Heart right ventricle (tissue), 16 donors: ENCODE data around the gene MAN1A1. TPM values are rescaled to one million over a fixed set of nuclear protein-coding genes. Genes with fewer than 3 reads are reported as not detected.
A peak's percentile ranks its signal among the peaks of the same experiment; 100 is the strongest.

Experiments used
- ATAC-seq, 8 donors: fragments of 200-7000 bp; cut with Tn5 transposase; one replicate each; pipeline ENCODE4 v1.9.1; 2020; ENCODE audit warnings: mild to moderate bottlenecking in 8 of 8, moderate library complexity in 8 of 8, moderate number of reproducible peaks in 1 of 8
- DNase-seq, 2 donors: peaks; one replicate each; pipeline ENCODE4 v3.0.0-alpha.2; 2020
- H3K27ac ChIP-seq, 10 donors: fragments of 200-600 bp; sonication (generic) in 2 of 10; one replicate each; pipeline versions ENCODE4 v1.5.0 to v1.8.0; 2020 to 2022; ENCODE audit warnings: mild to moderate bottlenecking in 3 of 10
- H3K27me3 ChIP-seq, 7 donors: fragments of 200-600 bp; one replicate each; pipeline ENCODE4 v1.8.0; 2021 to 2022; ENCODE audit warnings: mild to moderate bottlenecking in 2 of 7
- H3K36me3 ChIP-seq, 9 donors: fragments of 200-600 bp; sonication (generic) in 1 of 9; one replicate each; pipeline versions ENCODE4 v1.5.0 to v1.8.0; 2020 to 2022; ENCODE audit warnings: mild to moderate bottlenecking in 2 of 9
- H3K4me1 ChIP-seq, 9 donors: fragments of 200-600 bp; sonication (generic) in 1 of 9; one replicate each; pipeline versions ENCODE4 v1.5.0 to v1.8.0; 2020 to 2022; ENCODE audit warnings: mild to moderate bottlenecking in 4 of 9
- H3K4me3 ChIP-seq, 10 donors: fragments of 200-600 bp; sonication (generic) in 2 of 10; one replicate each; pipeline versions ENCODE4 v1.5.0 to v1.8.0; 2020 to 2022; ENCODE audit warnings: mild to moderate bottlenecking in 7 of 10, moderate library complexity in 2 of 10
- H3K9me3 ChIP-seq, 11 donors: fragments of 200-600 bp in 10 of 11; sonication (generic) in 2 of 11; one replicate each; pipeline versions ENCODE4 v1.5.0 to v1.8.0; 2013 to 2022; ENCODE audit warnings: mild to moderate bottlenecking in 2 of 11, control low read depth in 1 of 11, moderate library complexity in 1 of 11
- CTCF ChIP-seq, 9 donors: fragments of 200-600 bp; sonication (generic) in 2 of 9; IDR thresholded peaks; one replicate each; pipeline versions ENCODE4 v1.5.0 to v1.8.0; 2021 to 2022; ENCODE audit warnings: antibody characterized with exemption in 9 of 9, mild to moderate bottlenecking in 5 of 9, moderate library complexity in 1 of 9
- WGBS, 2 donors: extraction: QIAGEN DNeasy Blood & Tissue Kit; methylation state at CpG; one replicate each; pipeline ENCODE4 v1.1.7; 2013; ENCODE audit warnings: inconsistent platforms in 1 of 2; 5-methylcytosine and 5-hydroxymethylcytosine counted together
- intact Hi-C, 10 donors: fragments of 100-400 bp; cut with DNase I; formaldehyde crosslinking; loops; one replicate each; pipeline versions ENCODE4 v1.11.1 to v1.14.2; 2022
- polyA plus RNA-seq, 2 donors: library from polyadenylated mRNA; stranded (reverse); fragments of 200-250 nt; gene quantifications; one replicate each; pipeline ENCODE4 v1.2.3, GENCODE V29; 2013
- total RNA-seq, 10 donors: library from RNA; stranded (reverse); fragmentation: NEBNext Ultra II Directional in 3 of 10; extraction: Animal tissue kit (Norgen Biotek cat#: 25700) in 3 of 10; gene quantifications; one replicate each; pipeline versions ENCODE4 v1.2.1 to v1.2.4, GENCODE V29; 2021 to 2023
- donor health status: Arrhythmogenic right ventricular cardiomyopathy.
- donor health status: ischemic (EF 13 %, LVEDD 7.1; RV severe dilation, severe dysfunction).
- donor health status: healthy with polysubstance abuse.
- donor health status: DM: no; HTN: yes; CAD: no.
- donor health status: DM: no; HTN: no; CAD: no.
- donor health status: ischemic (EF 25% LVEDD 6.9; RV normal size, moderate dysfunction).
- donor health status: ischemic (EF 25% LVEDD 5.7; RV mildly dilated, moderate dysfunction).
- donor health status: healthy.
- donor health status: DM: yes; HTN: yes; CAD: no.
- donor health status: Ischemic cardiomyopathy.
- donor health status: ischemic (EF 35%, LVEDD 5.7; RV mildly dilated, moderate dysfunction).
- donor health status: nonischemic (EF 11% LVEDD 7.7; RV severe dilation, severe dysfunction).
- donor health status: DM: yes; HTN: yes; CAD: no.
- donor health status: PGD.
- donor health status: ischemic (EF 29% LVEDD 5.4; RV normal size, mild dysfunction).
- donor health status: nonischemic (EF 23%, LVEDD 6.1; RV moderate dilation, normal function).

Gene MAN1A1
- total and polyA plus RNA-seq, 12 donors: 6.2 to 22.0 (median 10.2) TPM

- H3K27me3 ChIP-seq: no peaks in the 10 kb centered on the region
- no peaks in the 10 kb centered on the region for H3K9me3 ChIP-seq
- intact Hi-C loops: no loop called here
- ATAC-seq (no peak), DNase-seq (no peak)
- H3K4me3 ChIP-seq: no peak overlapping the region
- peaks cover 0 to 89% (median 16%) of the 10 kb centered on the region in 9 donors for H3K36me3 ChIP-seq
- 84% methylated on average over 14 of the region's 14 CpGs for WGBS, 2 donors
- H3K27ac ChIP-seq: no peak overlapping the region
- no peak for TF ChIP-seq CTCF (IDR thresholded peaks at IDR 0.05)
- peaks cover 0 to 4% (median 0%) of the 10 kb centered on the region in 9 donors for H3K4me1 ChIP-seq
Measured at GRCh38 chr6:119189498-119189897, 160.1 kb downstream of the MAN1A1 start.

DNA sequence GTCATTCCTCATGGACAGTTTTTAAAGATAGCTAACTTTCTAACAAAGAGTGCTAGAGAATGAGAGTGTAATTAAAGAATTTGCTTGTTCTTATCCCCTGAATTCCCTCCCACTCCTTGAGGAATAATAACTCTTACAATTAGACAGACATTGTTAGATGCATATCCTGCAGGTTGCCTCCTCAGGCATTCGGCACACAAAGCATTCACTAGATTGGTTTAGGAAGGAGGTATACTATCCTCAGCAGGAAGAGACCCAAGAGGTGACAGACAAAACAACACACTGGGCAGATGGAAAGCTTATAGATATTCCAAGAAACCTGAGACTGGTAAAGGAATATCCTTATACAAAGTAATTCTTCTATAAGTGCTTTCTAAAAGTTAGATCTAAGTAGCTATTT is 162.0 kb downstream of the MAN1A1 start:
- Histone ChIP-seq H3K27ac (no peak overlapping the region), H3K9me3 (no peaks in the 10 kb centered on the region), H3K4me1 (peaks cover 0 to 12% (median 0%) of the 10 kb centered on the region in 9 donors), H3K36me3 (peaks cover 0 to 85% (median 16%) of the 10 kb centered on the region in 9 donors), H3K4me3 (no peak overlapping the region), H3K27me3 (no peaks in the 10 kb centered on the region)
- 47 to 49% methylated on average over 1 of the region's 1 CpG for WGBS, 2 donors
- DNase-seq (no peak), ATAC-seq (no peak)
- no peak for TF ChIP-seq CTCF (IDR thresholded peaks at IDR 0.05)
- intact Hi-C loops: no loop called here

DNA sequence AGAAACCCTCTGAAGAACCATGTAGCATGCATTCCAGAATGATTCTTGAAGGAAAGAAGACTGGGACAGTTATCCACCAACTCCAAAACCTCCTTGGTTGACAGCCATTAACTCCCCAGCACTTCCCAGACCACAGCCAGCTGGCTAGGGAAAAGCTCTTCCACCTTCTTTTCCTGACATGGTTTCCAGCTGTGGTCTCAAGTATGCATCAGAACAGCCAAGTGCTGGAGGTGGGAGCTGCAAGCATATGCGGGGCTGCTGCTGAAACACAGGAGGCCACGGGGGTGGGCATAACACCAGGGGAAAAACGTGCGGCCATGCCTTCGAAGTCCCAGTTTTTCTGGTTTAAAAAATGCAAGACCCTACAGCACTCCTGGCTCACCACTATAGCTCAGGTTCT is 163.1 kb downstream of the MAN1A1 start:
- no peak for TF ChIP-seq CTCF (IDR thresholded peaks at IDR 0.05)
- H3K27me3 ChIP-seq: no peaks in the 10 kb centered on the region
- intact Hi-C loops: no loop called here
- DNase-seq: no peak
- H3K4me1 ChIP-seq: peaks cover 0 to 12% (median 0%) of the 10 kb centered on the region in 9 donors
- no peak overlapping the region for H3K4me3 ChIP-seq
- H3K36me3 ChIP-seq: peaks cover 0 to 84% (median 16%) of the 10 kb centered on the region in 9 donors
- 68 to 87% methylated on average over 5 of the region's 5 CpGs for WGBS, 2 donors
- no peak overlapping the region for H3K27ac ChIP-seq
- no peaks in the 10 kb centered on the region for H3K9me3 ChIP-seq
- ATAC-seq: peak in 2 of 8 donors; percentile 30 to 39

DNA sequence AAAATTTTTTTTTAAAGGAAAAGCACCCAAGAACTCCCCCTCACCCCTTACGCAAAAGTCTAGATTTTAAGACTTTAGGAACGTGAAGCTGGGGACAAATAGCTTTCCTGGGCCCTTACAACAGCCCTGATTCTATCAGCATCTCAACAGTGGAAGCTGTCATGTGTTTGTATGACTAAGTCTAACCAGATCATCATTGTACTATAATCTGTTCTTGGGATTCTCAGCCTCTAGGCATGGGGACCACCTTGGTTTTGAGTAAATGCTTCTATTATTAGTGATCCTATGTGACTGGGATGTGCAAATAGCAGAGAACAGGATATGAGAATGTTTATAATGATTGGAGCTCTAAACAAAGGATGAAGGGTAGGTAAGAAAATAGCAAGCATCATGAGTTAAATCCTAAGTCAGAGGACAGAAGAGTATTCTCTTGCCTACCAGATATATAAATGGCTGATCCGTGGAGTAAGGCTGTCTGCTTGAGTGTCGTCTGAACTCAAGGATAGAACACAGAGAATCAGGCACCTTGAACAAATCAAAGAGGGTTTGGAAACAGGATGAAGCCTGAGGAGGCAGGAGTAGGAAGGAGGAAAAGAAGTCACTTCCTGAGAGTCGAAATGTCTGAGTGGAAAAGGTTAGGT is 165.4 kb downstream of the MAN1A1 start:
- Histone ChIP-seq H3K4me1 (peaks cover 0 to 12% (median 0%) of the 10 kb centered on the region in 9 donors), H3K27me3 (no peaks in the 10 kb centered on the region), H3K36me3 (peaks cover 0 to 81% (median 5%) of the 10 kb centered on the region in 9 donors), H3K4me3 (no peak overlapping the region), H3K27ac (no peak overlapping the region), H3K9me3 (no peaks in the 10 kb centered on the region)
- no peak for TF ChIP-seq CTCF (IDR thresholded peaks at IDR 0.05)
- WGBS, 2 donors: 81 to 84% methylated on average over 5 of the region's 5 CpGs
- ATAC-seq (no peak), DNase-seq (no peak)
- intact Hi-C loops: no loop called here
